HK-2 (cell line): Measurements from ENCODE around the gene TJP3.

Experiments used
- DNase-seq: peaks from one replicate; pipeline ENCODE4 v3.0.0-alpha.2; 2018; ENCODE audit not compliant: unreplicated experiment

Gene TJP3

DNA sequence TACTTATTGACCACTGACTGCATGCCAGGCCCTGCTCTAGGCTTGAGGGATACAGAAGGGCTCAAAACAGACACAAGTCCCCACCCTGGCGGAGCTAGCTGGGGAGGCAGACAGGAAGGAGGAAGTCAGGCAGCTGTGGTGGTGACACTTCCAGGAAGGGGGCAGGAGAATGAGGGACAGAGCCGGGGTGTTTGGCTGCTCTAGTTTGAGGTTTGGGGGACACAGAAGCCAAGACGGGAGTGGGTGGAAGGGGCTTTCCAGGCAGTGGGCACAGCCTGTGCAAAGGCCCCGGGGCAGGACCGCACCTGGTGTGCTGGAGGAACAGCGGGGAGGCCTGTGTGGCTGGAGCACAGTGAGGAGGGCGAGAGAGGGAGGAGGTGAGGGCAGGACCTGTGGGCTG is 58.3 kb downstream of the TJP3 start:
- no peak for DNase-seq

GRCh38 chr19:3767050-3767449 is 58.9 kb downstream of the TJP3 start:
- no peak for DNase-seq

GRCh38 chr19:3768015-3768747 is 60.0 kb downstream of the TJP3 start:
- no peak for DNase-seq

DNA sequence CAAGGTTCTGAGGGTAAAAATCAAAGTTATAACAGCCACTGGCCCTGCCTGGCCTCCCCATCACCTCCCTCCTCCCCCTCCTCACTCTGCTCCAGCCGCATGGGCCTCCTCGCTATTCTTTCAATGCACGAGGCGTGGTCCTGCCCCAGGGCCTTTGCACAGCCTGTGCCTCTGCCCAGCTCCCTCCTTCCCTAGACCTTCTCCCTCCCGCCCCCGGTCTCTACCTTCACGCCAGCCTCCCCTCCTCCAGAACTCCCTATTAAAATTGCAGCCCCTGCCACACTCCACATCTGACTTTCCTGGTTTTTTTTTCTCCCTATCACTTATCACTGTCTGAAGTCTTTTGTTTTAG is 60.5 kb downstream of the TJP3 start:
- no peak for DNase-seq

- DNase-seq, result no peak
Measured at GRCh38 chr19:3769494-3769893, 61.3 kb downstream of the TJP3 start.

DNA sequence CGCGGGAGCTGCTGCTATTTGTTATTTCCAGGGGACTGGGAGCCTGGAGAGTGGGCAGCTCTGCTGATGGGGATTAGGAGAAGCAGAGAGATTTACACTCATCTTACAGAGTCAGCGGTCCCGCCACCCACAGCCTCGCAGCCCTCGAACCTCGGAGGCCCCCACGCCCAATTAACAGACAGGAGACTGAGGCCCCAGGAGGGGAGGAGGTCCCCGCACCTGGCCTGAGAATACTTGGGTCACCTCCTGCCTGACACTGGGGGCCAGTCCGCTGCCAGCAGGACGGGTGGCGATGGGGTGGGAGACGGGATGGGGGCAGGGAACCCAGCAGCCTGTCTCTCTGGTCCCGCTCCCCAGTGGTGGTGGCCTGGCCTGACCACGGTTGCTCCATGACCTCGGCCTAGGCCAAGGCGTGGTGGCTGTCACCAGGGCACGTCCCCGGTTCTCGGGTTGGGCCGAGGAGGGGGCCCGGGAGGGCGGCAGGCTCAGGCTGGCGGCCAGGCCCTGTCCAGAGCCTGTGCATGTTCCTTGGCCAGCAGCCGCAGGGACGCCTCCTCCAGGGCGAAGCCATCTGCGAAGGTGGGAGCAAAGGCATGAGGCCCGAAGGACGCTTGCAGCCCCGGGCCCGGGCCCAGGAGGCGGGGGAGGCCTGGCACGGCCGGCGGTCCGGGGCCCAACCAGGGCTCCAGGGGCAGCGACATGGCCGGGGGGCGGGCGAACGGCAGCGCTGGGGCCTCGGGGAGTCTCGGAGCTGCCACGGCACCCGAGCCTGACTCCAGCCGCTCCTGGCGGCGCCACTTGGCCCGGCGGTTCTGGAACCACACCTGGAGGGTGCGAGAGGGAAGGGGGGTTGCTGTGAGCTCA is 62.2 kb downstream of the TJP3 start:
- no peak for DNase-seq

DNA sequence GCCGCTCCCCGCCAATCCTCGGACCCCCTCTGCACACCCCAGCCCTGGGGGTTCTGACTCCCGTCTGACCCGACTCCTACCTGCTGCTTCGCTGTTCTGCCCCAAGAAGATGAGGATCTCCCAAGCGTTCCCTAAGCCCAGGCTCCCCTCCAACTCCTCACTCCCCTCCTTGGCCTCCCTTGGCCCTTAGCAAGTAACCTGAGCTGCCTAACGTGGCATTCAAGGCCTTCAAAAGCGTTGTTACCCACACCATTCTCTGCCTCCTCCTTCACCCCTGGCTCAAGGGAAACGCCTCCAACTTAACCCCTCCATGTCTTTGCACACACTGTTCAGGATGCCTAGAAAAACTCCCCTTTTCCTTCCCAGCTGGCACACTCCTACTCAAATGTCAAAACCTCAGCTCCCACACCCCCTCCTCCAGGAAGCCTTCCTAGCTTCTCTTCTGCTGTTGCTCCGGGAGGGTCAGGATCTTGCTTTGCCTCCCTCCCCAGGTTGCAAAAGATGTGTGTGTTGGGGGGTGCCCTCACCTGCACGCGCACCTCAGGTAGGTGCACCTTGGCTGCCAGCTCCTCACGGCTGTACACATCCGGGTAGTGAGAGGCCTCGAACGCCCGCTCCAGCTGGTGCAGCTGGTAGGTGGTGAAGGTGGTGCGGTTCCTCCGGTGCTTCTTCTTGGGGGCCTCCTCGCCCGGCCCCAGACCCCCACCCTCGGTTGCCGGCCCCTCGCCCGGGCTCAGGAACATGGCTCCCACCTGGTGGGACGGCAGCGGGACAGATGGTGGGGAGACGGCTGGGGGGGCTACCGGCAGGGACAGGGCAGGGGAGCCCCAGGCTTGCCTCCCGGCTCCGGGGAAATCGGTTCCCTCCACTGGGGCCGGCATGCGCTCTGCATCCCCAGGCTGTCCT is 63.1 kb downstream of the TJP3 start:
- no peak for DNase-seq

DNA sequence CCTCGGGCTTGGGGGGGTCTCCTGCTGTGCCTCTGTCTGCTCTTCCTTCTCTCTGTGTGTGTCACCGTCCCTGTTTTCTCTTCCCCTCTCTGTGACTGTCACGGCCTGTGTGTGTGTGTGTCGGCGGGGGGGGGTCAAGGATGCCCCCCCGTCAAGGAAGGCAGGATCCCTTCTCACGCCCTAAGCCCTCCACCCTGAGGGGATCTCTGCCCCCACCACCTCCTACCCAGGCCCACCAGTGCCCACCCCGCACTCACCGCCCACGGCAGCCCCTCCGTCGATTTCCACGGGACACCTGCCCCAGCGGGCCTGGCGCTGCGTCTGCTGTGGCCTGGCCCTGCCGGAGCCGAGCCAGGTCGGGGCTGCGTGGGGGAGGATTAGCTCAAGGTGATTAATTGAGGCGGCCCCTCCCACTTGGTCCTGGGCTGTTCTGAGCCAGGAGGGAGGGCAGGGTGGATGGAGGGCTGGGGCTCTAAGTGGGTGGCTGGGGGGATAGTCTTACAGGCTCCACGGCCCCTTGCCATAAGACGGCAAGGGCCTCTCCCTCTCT is 63.8 kb downstream of the TJP3 start, which contains the start of gene RAX2:
TSS of gene RAX2 (minus strand) at position 323 of the 550 bp plus-strand sequence. CDS start 486 bp downstream, outside the sequence.
- DNase-seq, result no peak

GRCh38 chr19:3773814-3774515 is 65.8 kb downstream of the TJP3 start:
- no peak for DNase-seq

DNA sequence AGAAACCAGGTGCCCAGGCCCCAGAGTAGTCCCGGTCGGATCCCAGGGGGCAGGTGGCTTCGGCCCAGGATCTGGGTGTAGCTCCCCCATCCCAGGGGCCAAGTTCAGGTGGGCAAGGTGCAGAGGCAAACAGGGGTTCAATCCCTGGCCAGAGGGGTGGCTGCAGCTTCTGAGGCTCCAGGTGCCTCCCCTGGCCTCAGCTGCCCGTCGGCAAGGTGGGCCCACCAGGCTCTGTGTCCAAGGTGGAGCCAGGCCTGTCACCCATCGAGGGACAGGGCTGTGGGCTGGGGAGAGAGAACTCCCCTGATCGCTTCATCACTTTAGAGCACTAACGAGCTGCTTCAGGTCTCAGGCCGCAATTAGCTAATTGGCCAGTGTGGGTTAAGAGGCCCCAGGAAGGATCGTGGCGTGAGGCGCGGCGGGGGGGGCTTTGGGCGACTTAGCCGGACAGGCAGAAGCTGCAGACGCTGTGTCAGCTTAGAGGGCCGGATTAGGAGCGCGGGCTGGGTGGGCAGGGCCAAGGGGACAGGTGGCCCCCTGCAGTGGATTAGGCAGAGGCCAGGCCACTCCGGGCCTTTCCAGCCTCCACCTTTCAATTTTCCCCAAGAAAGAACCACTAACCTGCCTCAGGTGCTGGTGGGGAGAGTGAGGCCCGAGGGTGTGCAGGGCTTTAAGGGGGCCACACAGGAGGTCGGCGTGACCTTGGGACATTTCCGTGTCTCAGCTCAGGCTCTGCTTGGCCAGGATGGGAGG is 66.6 kb downstream of the TJP3 start:
- DNase-seq, result no peak

DNA sequence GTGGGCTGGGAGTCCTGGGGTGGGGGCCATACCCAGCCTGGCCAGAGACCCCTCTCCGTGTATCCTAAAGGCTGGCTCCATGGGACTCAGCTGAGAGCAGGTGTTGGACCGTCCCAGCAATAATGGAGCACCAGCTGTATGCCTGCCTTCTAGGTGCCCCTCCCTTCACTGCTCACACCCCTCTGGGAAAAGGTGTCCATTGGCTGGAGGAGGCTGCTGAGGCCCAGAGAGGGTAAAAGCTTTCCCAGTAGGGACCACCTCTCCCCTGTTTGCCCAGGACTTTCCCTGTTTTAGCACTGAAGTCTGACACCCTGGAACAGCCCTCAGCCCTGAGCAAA is 67.2 kb downstream of the TJP3 start:
- DNase-seq, result no peak

- no peak for DNase-seq
Measured at GRCh38 chr19:3775831-3776230, 67.6 kb downstream of the TJP3 start.

DNA sequence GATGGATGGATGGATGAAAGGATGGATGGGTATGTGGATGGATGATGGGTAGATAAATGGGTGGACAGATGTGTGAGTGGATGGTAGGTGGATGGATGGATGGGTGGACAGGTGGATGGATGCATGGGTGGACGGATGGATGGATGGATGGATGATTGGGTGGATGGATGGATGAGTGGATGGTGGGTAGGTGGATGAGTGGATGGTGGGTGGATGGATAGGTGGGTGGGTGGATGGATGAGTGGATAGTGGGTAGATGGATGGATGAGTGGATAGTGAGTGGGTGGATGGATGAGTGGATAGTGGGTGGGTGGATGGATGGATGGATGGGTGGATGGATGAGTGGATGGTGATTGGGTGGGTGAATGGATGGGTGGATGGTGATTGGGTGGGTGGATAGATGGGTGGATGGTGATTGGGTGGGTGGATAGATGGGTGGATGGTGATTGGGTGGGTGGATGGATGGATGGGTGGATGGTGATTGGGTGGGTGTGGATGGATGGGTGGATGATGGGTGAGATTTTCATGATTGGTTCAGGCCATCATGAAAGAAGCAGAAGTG is 68.4 kb downstream of the TJP3 start:
- DNase-seq, result no peak

GRCh38 chr19:3778104-3778867 is 70.1 kb downstream of the TJP3 start:
- no peak for DNase-seq

DNA sequence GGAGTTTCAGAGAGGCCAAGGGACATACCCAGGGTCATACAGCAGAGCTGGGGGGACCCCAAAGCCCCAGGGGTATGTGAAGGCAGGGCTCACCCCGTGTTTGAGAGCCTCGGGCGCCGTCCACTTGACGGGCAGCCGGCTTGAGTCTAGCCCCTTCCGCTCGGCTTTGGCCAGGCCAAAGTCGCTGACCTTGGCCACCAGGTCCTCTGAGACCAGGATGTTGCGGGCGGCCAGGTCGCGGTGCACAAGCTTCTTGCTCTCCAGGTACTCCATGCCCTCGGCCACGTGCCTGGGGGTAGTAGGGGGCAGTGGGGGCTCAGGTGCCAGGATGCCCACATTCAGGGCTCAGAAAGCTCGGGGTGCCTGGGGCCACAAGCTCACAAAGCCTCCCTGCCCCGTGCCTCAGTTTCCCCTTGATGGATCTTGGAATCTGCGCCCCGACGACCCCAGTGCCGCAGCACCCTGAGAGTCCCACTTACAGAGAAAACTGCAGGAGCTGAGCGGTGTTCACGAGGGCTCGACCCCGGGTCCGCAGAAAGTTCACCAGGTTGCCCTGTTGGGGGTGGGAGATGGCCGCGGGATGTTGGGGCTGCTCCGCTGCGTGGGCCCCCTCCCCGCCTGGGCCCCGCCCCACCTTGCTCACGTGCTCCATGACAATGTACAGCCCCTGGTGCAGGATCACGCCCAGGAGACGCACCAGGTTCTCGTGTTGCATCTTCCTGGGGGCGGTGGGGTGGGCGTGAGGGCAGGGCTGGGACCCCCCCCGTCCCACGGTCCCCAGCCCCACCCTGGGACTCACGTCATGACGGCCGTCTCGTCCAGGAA is 70.9 kb downstream of the TJP3 start:
- no peak for DNase-seq

DNA sequence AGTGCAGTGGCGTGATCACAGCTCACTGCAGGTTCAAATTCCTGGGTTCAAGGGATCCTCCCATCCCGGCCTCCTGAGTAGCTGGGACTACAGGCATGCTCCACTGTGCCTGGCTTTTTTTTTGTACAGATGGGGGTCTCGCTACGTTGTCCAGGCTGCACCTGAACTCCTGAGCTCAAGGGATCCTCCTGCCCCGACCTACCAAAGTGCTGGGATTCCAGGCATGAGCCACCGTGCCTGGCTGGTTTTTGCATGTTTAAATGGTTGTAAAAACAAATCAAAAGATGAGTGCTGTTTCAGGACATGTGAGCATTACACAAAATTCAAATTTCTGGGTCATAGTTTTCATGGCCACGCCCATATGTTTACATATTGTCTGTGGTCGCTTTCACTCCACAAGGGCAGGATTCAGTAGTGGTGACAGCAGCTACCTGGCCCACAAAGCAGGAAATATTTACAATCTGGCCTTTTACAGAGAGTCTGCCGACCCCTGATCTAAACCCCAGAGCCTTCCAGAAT is 72.7 kb downstream of the TJP3 start:
- no peak for DNase-seq

- DNase-seq, result no peak
Measured at GRCh38 chr19:3781603-3782002, 73.4 kb downstream of the TJP3 start.

GRCh38 chr19:3782330-3782729 is 74.1 kb downstream of the TJP3 start:
- DNase-seq, result no peak
